ENCODE results near the gene LEFTY2. TPM values are rescaled to one million over a fixed set of nuclear protein-coding genes. Genes with fewer than 3 reads are reported as not detected.

LEFTY2 gene
- total and polyA plus RNA-seq, 10 of the 15 experiments (the other 5 are each of a cell fraction or from before 2014, with no cell fraction given), result not detected

DNA sequence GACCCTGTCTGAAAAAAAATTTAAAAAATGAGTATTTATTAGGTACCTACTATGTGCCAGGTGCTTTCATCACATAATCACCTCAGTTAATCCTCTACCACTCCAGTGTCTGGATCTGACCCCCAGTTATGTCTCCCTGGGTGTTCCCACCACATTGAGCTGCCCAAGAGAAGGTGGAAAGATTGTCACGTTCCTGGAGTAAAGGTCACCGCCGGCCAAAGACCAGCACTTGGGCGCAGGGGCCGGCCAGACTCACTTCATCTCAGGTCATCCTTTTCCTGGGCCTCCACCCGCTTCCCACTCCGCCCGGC lies 17.7 kb downstream of the LEFTY2 start:
- Histone ChIP-seq H3K4me2 (ENCODE audit: control insufficient read depth, insufficient read depth) (peak overlapping the region; percentile 97), H3K9me3 (replicated peaks; ENCODE audit: control insufficient read depth, insufficient read depth, low read length) (no peaks in the 10 kb centered on the region), H3K9ac (ENCODE audit: control insufficient read depth, insufficient read depth, low read length) (peak overlapping the region; percentile 99), H2AFZ (ENCODE audit: control insufficient read depth, low read depth, low read length) (peak overlapping the region; percentile 77; the same call in 1 of the 2 replicates), H3K79me2 (ENCODE audit: control insufficient read depth, insufficient read depth, low read length) (peaks cover 17% of the 10 kb centered on the region), H3K4me1 (ENCODE audit: control insufficient read depth, insufficient read depth, low read length) (peaks cover 7% of the 10 kb centered on the region), H3K27me3 (replicated peaks in 1 of 2; ENCODE audit: control insufficient read depth in 2 of 2, insufficient read depth in 2 of 2, low read length in 1 of 2) (no peaks in the 10 kb centered on the region), H3K27ac (ENCODE audit: control insufficient read depth, insufficient read depth) (peak overlapping the region; percentile 96), H3K4me3 (peak overlapping the region; percentile 94), H3K36me3 (ENCODE audit: control insufficient read depth in 2 of 2, insufficient read depth in 2 of 2, low read length in 1 of 2) (peaks cover 3 to 5% of the 10 kb centered on the region in 2 experiments), H4K20me1 (ENCODE audit: control insufficient read depth, insufficient read depth) (no peaks in the 10 kb centered on the region)
- SMC1A ChIA-PET (ENCODE audit: uncharacterized antibody, unreplicated experiment), result interaction anchor here (0.8 to 1.9 kb wide), 4 partner anchors 14 to 146 kb away, joined by 3 to 6 read pairs (median 3); partner anchors contain the start of gene SRP9
- in situ Hi-C loops (cut with MboI), result no loop called here
- WGBS (ENCODE audit: insufficient coverage, insufficient replicate concordance, low lambda C conversion rate, missing lambda C conversion rate), result 0% methylated on average over 8 of the region's 8 CpGs
- TF ChIP-seq NFYB (IDR thresholded peaks at IDR 0.05; ENCODE audit: insufficient read depth, low read depth, low read length) (no peak), BHLHE40 (IDR thresholded peaks at IDR 0.05; ENCODE audit: borderline replicate concordance in 1 of 2, low read depth in 2 of 2, low read length in 1 of 2) (peak in 1 of 2 experiments; percentile 14; a peak in 1 of 4 replicates)
- RAD21 ChIA-PET (ENCODE audit: unreplicated experiment), result interaction anchor here (0.6 to 3.6 kb wide), 9 partner anchors 12 to 260 kb away, joined by 3 to 16 read pairs (median 4); partner anchors contain the start of genes H3-3A and TMEM63A
- intact Hi-C loops (cut with micrococcal nuclease; ENCODE audit: unreplicated experiment), result loop anchor here (5.0 kb wide), 2 partner anchors 146 to 456 kb away; partner anchors contain the start of gene SRP9
- BruUV-seq (replicated peaks), result no TSS peak
- CTCF ChIA-PET, result interaction anchor here (0.9 to 3.1 kb wide), 5 partner anchors 10 to 449 kb away, joined by 3 to 12 read pairs (median 5); partner anchors contain the start of gene SRP9
- FAIRE-seq (no peak), ATAC-seq (no peak), DNase-seq (ENCODE audit: low read depth, low spot score) (no peak)
- POLR2A ChIA-PET, result interaction anchor here (1.7 kb wide), 1 partner anchor 41 kb away, joined by 11 read pairs; the partner anchor contains the start of gene TMEM63A

DNA sequence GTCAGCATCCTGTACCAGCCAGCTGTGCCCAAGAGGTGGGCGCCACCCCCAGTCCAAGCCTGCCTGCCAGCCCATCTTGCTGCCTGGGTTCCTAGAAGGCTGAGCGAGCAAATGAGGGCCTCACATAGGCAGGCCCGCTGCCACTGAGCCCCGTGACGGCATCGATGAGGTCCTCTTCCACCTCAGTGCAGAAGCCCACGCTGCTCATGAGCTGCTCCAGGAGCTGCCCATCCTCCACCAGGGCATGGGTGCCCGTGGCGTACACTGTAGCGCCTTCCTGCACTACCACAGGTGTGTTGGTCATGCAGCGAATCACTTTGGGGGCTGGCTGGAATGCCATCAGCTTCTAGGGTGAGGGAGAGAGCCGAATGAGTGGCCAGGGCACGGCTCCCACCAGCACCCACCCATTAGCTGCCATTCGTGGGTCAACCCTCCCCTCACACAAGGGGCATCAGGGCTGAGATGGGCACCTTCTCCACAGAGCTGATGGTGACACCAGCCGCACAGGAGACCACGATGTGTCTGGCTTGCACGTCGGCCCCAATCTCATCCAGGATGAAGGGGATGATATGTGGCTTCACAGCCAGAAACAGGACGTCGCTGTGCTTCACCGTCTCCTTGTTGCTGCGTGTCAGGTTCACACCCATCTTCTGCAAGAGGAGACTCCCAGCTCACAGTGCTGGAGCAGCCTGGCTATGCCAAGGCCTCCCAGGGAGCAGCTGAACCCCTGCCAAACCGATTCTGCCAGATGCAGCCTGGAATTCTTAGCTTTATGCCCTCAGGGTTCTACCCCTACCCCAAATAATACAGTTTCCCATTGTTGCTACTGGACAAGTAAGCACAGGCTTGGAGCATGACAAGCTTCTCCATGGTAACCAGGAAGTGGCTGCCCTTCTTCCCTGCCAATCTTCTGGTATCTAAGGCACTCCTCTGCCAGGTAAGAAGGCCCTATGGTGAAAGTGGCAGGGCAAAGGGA lies 19.0 kb downstream of the LEFTY2 start:
- peaks cover 7% of the 10 kb centered on the region for H3K4me1 ChIP-seq (ENCODE audit: control insufficient read depth, insufficient read depth, low read length)
- SMC1A ChIA-PET (ENCODE audit: uncharacterized antibody, unreplicated experiment), result interaction anchor here (0.6 kb wide), 1 partner anchor 39 kb away, joined by 3 read pairs; no protein-coding TSS in a partner anchor
- TF ChIP-seq RBBP5 (conservative IDR thresholded peaks at IDR 0.05) (no peak), SUPT20H (IDR thresholded peaks at IDR 0.05; ENCODE audit: borderline replicate concordance, control insufficient read depth, low read depth, low read length) (no peak), POLR2A (IDR thresholded peaks at IDR 0.05; ENCODE audit: low read depth, low read length) (0 out of 2 replicates have a peak, but pooled peaks have one; percentile 2), RAD51 (IDR thresholded peaks at IDR 0.05) (no peak), SRF (IDR thresholded peaks at IDR 0.05; ENCODE audit: low read depth in 2 of 2, low read length in 2 of 2) (no peak), ETV6 (conservative IDR thresholded peaks at IDR 0.05 in 1 of 2, IDR thresholded peaks at IDR 0.05 in 1 of 2; ENCODE audit: borderline replicate concordance in 1 of 2, low read depth in 1 of 2) (no peak), FOS (IDR thresholded peaks at IDR 0.05; ENCODE audit: borderline replicate concordance, extremely low read depth, insufficient read length) (no peak), HDAC6 (IDR thresholded peaks at IDR 0.05; ENCODE audit: unreplicated experiment) (no peak)
- TF ChIP-seq, protein P1, sequence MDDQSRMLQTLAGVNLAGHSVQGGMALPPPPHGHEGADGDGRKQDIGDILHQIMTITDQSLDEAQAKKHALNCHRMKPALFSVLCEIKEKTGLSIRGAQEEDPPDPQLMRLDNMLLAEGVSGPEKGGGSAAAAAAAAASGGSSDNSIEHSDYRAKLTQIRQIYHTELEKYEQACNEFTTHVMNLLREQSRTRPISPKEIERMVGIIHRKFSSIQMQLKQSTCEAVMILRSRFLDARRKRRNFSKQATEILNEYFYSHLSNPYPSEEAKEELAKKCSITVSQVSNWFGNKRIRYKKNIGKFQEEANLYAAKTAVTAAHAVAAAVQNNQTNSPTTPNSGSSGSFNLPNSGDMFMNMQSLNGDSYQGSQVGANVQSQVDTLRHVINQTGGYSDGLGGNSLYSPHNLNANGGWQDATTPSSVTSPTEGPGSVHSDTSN (IDR thresholded peaks at IDR 0.05; ENCODE audit: insufficient replicate concordance, low read depth, low read length), result peak; percentile 69

More for the DNA sequence above, 19.0 kb downstream of the LEFTY2 start:
- no peaks in the 10 kb centered on the region for H3K27me3 ChIP-seq (replicated peaks in 1 of 2; ENCODE audit: control insufficient read depth in 2 of 2, insufficient read depth in 2 of 2, low read length in 1 of 2)
- ATAC-seq (no peak), FAIRE-seq (no peak), DNase-seq (ENCODE audit: low read depth, low spot score) (no peak)
- WGBS (ENCODE audit: insufficient coverage, insufficient replicate concordance, low lambda C conversion rate, missing lambda C conversion rate), result 90% methylated on average over 22 of the region's 23 CpGs
- no peaks in the 10 kb centered on the region for H3K9me3 ChIP-seq (replicated peaks; ENCODE audit: control insufficient read depth, insufficient read depth, low read length)
- no TSS peak for BruUV-seq (replicated peaks)
- peaks cover 3 to 6% of the 10 kb centered on the region in 2 experiments for H3K36me3 ChIP-seq (ENCODE audit: control insufficient read depth in 2 of 2, insufficient read depth in 2 of 2, low read length in 1 of 2)
- RAD21 ChIA-PET (ENCODE audit: unreplicated experiment), result interaction anchor here (3.6 kb wide), 1 partner anchor 40 kb away, joined by 16 read pairs; the partner anchor contains the start of gene TMEM63A
- in situ Hi-C loops (cut with MboI), result no loop called here
- H3K79me2 ChIP-seq (ENCODE audit: control insufficient read depth, insufficient read depth, low read length), result peaks cover 17% of the 10 kb centered on the region
- CTCF ChIA-PET, result interaction anchor here (1.1 to 2.1 kb wide), 4 partner anchors 12 to 145 kb away, joined by 3 to 7 read pairs (median 6); partner anchors contain the start of gene SRP9
- intact Hi-C loops (cut with micrococcal nuclease; ENCODE audit: unreplicated experiment), result loop anchor here (5.0 kb wide), 2 partner anchors 145 to 455 kb away; partner anchors contain the start of gene SRP9
- 0 out of 2 replicates have a peak overlapping the region, but pooled peaks have one; percentile 97 for H3K4me2 ChIP-seq (ENCODE audit: control insufficient read depth, insufficient read depth)
- H3K9ac ChIP-seq (ENCODE audit: control insufficient read depth, insufficient read depth, low read length), result no peak overlapping the region
- POLR2A ChIA-PET, result interaction anchor here (0.5 kb wide), 1 partner anchor 181 kb away, joined by 6 read pairs; no protein-coding TSS in a partner anchor
- no peak overlapping the region for H3K4me3 ChIP-seq
- H4K20me1 ChIP-seq (ENCODE audit: control insufficient read depth, insufficient read depth), result no peaks in the 10 kb centered on the region
- H2AFZ ChIP-seq (ENCODE audit: control insufficient read depth, low read depth, low read length), result no peak overlapping the region
- H3K27ac ChIP-seq (ENCODE audit: control insufficient read depth, insufficient read depth), result no peak overlapping the region
